DOHH2 (cell line): ENCODE data around the gene HERC4.

Source experiments
- EZH2phosphoT487 ChIP-seq: fragments of 200-600 bp; sonication (generic); IDR thresholded peaks from 2 replicates; pipeline ENCODE4 v1.6.1; 2017; ENCODE audit warnings: borderline replicate concordance, mild to moderate bottlenecking, antibody characterized with exemption, low read length, moderate library complexity, mixed read lengths
- TF ChIP-seq, protein P1 (sequence below): fragments of 200-600 bp; sonication (generic); IDR thresholded peaks from one replicate; pipeline ENCODE4 v1.5.1; 2014; ENCODE audit warnings: antibody characterized with exemption, mild to moderate bottlenecking, low read depth, low read length; ENCODE audit not compliant: poor library complexity, severe bottlenecking

DNA sequence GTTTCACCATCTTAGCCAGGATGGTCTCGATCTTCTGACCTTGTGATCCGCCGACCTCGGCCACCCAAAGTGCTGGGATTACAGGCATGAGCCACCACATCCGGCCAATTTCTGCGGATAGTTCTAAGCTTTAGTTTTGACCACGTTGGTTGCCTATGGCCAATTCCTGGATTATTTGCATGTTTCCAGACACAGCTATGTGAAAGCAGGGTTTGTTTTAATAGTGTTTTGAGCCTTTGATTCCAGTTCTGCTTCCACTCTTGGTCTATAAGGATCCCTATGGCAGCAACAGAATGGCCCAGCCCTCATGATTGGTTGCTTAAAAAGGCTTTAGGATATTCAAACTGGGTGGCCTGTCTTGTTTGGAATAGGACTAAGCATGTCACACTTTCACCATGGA, 171.5 kb downstream of the HERC4 start:
- TF ChIP-seq, protein P1, sequence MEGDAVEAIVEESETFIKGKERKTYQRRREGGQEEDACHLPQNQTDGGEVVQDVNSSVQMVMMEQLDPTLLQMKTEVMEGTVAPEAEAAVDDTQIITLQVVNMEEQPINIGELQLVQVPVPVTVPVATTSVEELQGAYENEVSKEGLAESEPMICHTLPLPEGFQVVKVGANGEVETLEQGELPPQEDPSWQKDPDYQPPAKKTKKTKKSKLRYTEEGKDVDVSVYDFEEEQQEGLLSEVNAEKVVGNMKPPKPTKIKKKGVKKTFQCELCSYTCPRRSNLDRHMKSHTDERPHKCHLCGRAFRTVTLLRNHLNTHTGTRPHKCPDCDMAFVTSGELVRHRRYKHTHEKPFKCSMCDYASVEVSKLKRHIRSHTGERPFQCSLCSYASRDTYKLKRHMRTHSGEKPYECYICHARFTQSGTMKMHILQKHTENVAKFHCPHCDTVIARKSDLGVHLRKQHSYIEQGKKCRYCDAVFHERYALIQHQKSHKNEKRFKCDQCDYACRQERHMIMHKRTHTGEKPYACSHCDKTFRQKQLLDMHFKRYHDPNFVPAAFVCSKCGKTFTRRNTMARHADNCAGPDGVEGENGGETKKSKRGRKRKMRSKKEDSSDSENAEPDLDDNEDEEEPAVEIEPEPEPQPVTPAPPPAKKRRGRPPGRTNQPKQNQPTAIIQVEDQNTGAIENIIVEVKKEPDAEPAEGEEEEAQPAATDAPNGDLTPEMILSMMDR, result no peak
- TF ChIP-seq EZH2phosphoT487, result no peak
